Measurements from ENCODE around the gene GPR89B.
"Not testable (repeated sequence)": the region's sequence is repeated elsewhere in the genome, so short reads cannot be mapped to it uniquely, and the experiment has no call there.

The GPR89B gene

GRCh38 chr1:147897789-147898188 is 30.4 kb upstream of the GPR89B start:
- H3K4me2 ChIP-seq, result no peak overlapping the region
- peaks cover 18% of the 10 kb centered on the region for H3K4me1 ChIP-seq
- no peak for TF ChIP-seq Cebpa-rat (IDR thresholded peaks at IDR 0.05)
- H3K9ac ChIP-seq, result no peak overlapping the region
- H3K27ac ChIP-seq, result no peak overlapping the region
- H3K4me3 ChIP-seq, result no peak overlapping the region
- no peaks in the 10 kb centered on the region for H3K27me3 ChIP-seq
- H4K20me1 ChIP-seq, result no peaks in the 10 kb centered on the region
- no peaks in the 10 kb centered on the region for H3K36me3 ChIP-seq
- no peaks in the 10 kb centered on the region for H3K9me3 ChIP-seq

GRCh38 chr1:147902253-147902845 is 25.9 kb upstream of the GPR89B start, which contains the start of gene GJA8:
Gene GJA8 (plus strand): TSS chr1:147902795. CDS start chr1:147907956, 5,161 bp downstream.
- Histone ChIP-seq H3K27me3 (no peaks in the 10 kb centered on the region), H3K4me1 (peaks cover 36% of the 10 kb centered on the region), H3K27ac (0 out of 2 replicates have a peak within 1 kb of the TSS, but pooled peaks have one; percentile 10), H3K4me2 (peak within 1 kb of the TSS; percentile 70), H3K9me3 (no peaks in the 10 kb centered on the region), H3K9ac (no peak within 1 kb of the TSS), H3K36me3 (no peaks in the 10 kb centered on the region), H3K4me3 (no peak within 1 kb of the TSS), H4K20me1 (no peaks in the 10 kb centered on the region)
- TF ChIP-seq Cebpa-rat (IDR thresholded peaks at IDR 0.05), result no peak

GRCh38 chr1:147904726-147905125 is 23.5 kb upstream of the GPR89B start:
- Histone ChIP-seq H3K27me3 (no peaks in the 10 kb centered on the region), H3K9me3 (0 out of 2 replicates have a peak, but pooled peaks cover 8% of the 10 kb centered on the region), H3K27ac (peak overlapping the region; percentile 12; the same call in 1 of the 2 replicates), H3K36me3 (no peaks in the 10 kb centered on the region), H3K9ac (no peak overlapping the region), H3K4me3 (no peak overlapping the region), H4K20me1 (no peaks in the 10 kb centered on the region), H3K4me2 (peak overlapping the region; percentile 56), H3K4me1 (peaks cover 43% of the 10 kb centered on the region)
- no peak for TF ChIP-seq Cebpa-rat (IDR thresholded peaks at IDR 0.05)

GRCh38 chr1:147907786-147908509 is 20.3 kb upstream of the GPR89B start:
- Histone ChIP-seq H3K9me3 (0 out of 2 replicates have a peak, but pooled peaks cover 8% of the 10 kb centered on the region), H3K36me3 (no peaks in the 10 kb centered on the region), H3K4me3 (no peak overlapping the region), H3K4me1 (peaks cover 25% of the 10 kb centered on the region), H3K27ac (no peak overlapping the region), H3K4me2 (no peak overlapping the region), H3K27me3 (no peaks in the 10 kb centered on the region), H4K20me1 (no peaks in the 10 kb centered on the region), H3K9ac (no peak overlapping the region)
- no peak for TF ChIP-seq Cebpa-rat (IDR thresholded peaks at IDR 0.05)

- Histone ChIP-seq H3K9ac (no peak overlapping the region), H3K36me3 (no peaks in the 10 kb centered on the region), H3K27ac (no peak overlapping the region), H3K9me3 (0 out of 2 replicates have a peak, but pooled peaks cover 8% of the 10 kb centered on the region), H3K27me3 (no peaks in the 10 kb centered on the region), H4K20me1 (no peaks in the 10 kb centered on the region), H3K4me3 (no peak overlapping the region), H3K4me2 (no peak overlapping the region), H3K4me1 (peaks cover 8% of the 10 kb centered on the region)
- no peak for TF ChIP-seq Cebpa-rat (IDR thresholded peaks at IDR 0.05)
Observed at GRCh38 chr1:147912553-147912952, 15.7 kb upstream of the GPR89B start.

- no peaks in the 10 kb centered on the region for H3K9me3 ChIP-seq
- H3K4me2 ChIP-seq, result no peak overlapping the region
Observed at GRCh38 chr1:147913362-147913942, 14.8 kb upstream of the GPR89B start.

GRCh38 chr1:147919896-147920295 is 8.3 kb upstream of the GPR89B start:
- H3K4me2 ChIP-seq, result no peak overlapping the region
- TF ChIP-seq Cebpa-rat (IDR thresholded peaks at IDR 0.05), result no peak
- no peak overlapping the region for H3K4me3 ChIP-seq
- H3K27ac ChIP-seq, result no peak overlapping the region
- no peaks in the 10 kb centered on the region for H3K36me3 ChIP-seq
- no peaks in the 10 kb centered on the region for H4K20me1 ChIP-seq
- no peaks in the 10 kb centered on the region for H3K9me3 ChIP-seq
- H3K4me1 ChIP-seq, result no peaks in the 10 kb centered on the region
- H3K9ac ChIP-seq, result no peak overlapping the region
- no peaks in the 10 kb centered on the region for H3K27me3 ChIP-seq

More at GRCh38 chr1:147913362-147913942, 14.8 kb upstream of the GPR89B start:
- no peak overlapping the region for H3K27ac ChIP-seq
- no peak overlapping the region for H3K9ac ChIP-seq
- no peaks in the 10 kb centered on the region for H3K36me3 ChIP-seq
- H3K4me3 ChIP-seq, result no peak overlapping the region
- H3K27me3 ChIP-seq, result no peaks in the 10 kb centered on the region
- peaks cover 2% of the 10 kb centered on the region; the same call in 1 of the 2 replicates for H3K4me1 ChIP-seq
- no peaks in the 10 kb centered on the region for H4K20me1 ChIP-seq
- no peak for TF ChIP-seq Cebpa-rat (IDR thresholded peaks at IDR 0.05)

- Histone ChIP-seq H3K27ac (no peak overlapping the region), H3K4me3 (no peak overlapping the region), H3K4me1 (peaks cover 6% of the 10 kb centered on the region), H3K4me2 (no peak overlapping the region), H3K36me3 (no peaks in the 10 kb centered on the region), H3K9me3 (no peaks in the 10 kb centered on the region), H4K20me1 (peaks cover 6% of the 10 kb centered on the region; the same call in 1 of the 2 replicates), H3K9ac (no peak overlapping the region), H3K27me3 (no peaks in the 10 kb centered on the region)
- no peak for TF ChIP-seq Cebpa-rat (IDR thresholded peaks at IDR 0.05)
Observed at GRCh38 chr1:147924813-147925212, 3.4 kb upstream of the GPR89B start.

- H3K4me3 ChIP-seq, H3K9me3 ChIP-seq, H3K9ac ChIP-seq, H3K4me2 ChIP-seq, H3K27me3 ChIP-seq, H3K36me3 ChIP-seq, H3K27ac ChIP-seq: not testable (repeated sequence)
- Histone ChIP-seq H4K20me1 (peaks cover 12% of the 10 kb centered on the region; the same call in 1 of the 2 replicates), H3K4me1 (peaks cover 11% of the 10 kb centered on the region)
Observed at GRCh38 chr1:147927215-147927614, 1.0 kb upstream of the GPR89B start.

GRCh38 chr1:147927689-147928088 is 531 bp upstream of the GPR89B start:
- Histone ChIP-seq H3K4me1 (peaks cover 11% of the 10 kb centered on the region), H4K20me1 (peaks cover 12% of the 10 kb centered on the region; the same call in 1 of the 2 replicates)
- not testable (repeated sequence) for H3K9me3 ChIP-seq, H3K4me2 ChIP-seq, H3K36me3 ChIP-seq, H3K4me3 ChIP-seq, H3K27me3 ChIP-seq, H3K27ac ChIP-seq, H3K9ac ChIP-seq

GRCh38 chr1:147931137-147931536 is 2.9 kb downstream of the GPR89B start:
- not testable (repeated sequence) for H3K4me3 ChIP-seq, H3K27ac ChIP-seq, H3K27me3 ChIP-seq, H3K9me3 ChIP-seq, H3K36me3 ChIP-seq, H3K4me2 ChIP-seq, H3K9ac ChIP-seq
- peaks cover 12% of the 10 kb centered on the region; the same call in 1 of the 2 replicates for H4K20me1 ChIP-seq
- peaks cover 11% of the 10 kb centered on the region for H3K4me1 ChIP-seq

- H3K36me3 ChIP-seq, result peaks cover 16% of the 10 kb centered on the region
- not testable (repeated sequence) for H3K4me3 ChIP-seq, H3K27ac ChIP-seq, H3K4me2 ChIP-seq, H4K20me1 ChIP-seq, H3K4me1 ChIP-seq, H3K27me3 ChIP-seq, H3K9ac ChIP-seq, H3K9me3 ChIP-seq
Observed at GRCh38 chr1:147935296-147935695, 7.1 kb downstream of the GPR89B start.

- not testable (repeated sequence) for H4K20me1 ChIP-seq, H3K4me1 ChIP-seq, H3K9me3 ChIP-seq, H3K9ac ChIP-seq, H3K4me3 ChIP-seq, H3K27ac ChIP-seq, H3K27me3 ChIP-seq, H3K4me2 ChIP-seq
- peaks cover 16% of the 10 kb centered on the region for H3K36me3 ChIP-seq
Observed at GRCh38 chr1:147940456-147940855, 12.2 kb downstream of the GPR89B start.

- H3K4me3 ChIP-seq, H3K27me3 ChIP-seq, H3K4me2 ChIP-seq, H4K20me1 ChIP-seq, H3K9me3 ChIP-seq, H3K9ac ChIP-seq, H3K27ac ChIP-seq, H3K4me1 ChIP-seq, H3K36me3 ChIP-seq: not testable (repeated sequence)
Observed at GRCh38 chr1:147942563-147942962, 14.3 kb downstream of the GPR89B start.
